IPS DF 6.9 (cell line): Measurements from ENCODE around the gene PIM1.

Experiments used
- DNase-seq: peaks from one replicate; pipeline ENCODE4 v3.0.0-alpha.2; 2013; ENCODE audit warnings: low read depth, low spot score
- H3K27ac ChIP-seq: one replicate; pipeline ENCODE4 v1.5.1; 2013; ENCODE audit warnings: low read length, control low read depth
- H3K27me3 ChIP-seq: 2 replicates; pipeline ENCODE4 v1.6.1; 2013; ENCODE audit warnings: mild to moderate bottlenecking, low read length; ENCODE audit not compliant: control insufficient read depth, insufficient read depth
- H3K36me3 ChIP-seq: 2 replicates; pipeline ENCODE4 v1.6.1; 2013; ENCODE audit warnings: low read length; ENCODE audit not compliant: control insufficient read depth, insufficient read depth
- H3K4me1 ChIP-seq: 2 replicates; pipeline ENCODE4 v1.6.1; 2013; ENCODE audit warnings: low read length; ENCODE audit not compliant: control insufficient read depth, insufficient read depth
- H3K4me3 ChIP-seq: 2 replicates; pipeline ENCODE4 v1.5.1; 2013; ENCODE audit warnings: mild to moderate bottlenecking, low read length
- H3K9me3 ChIP-seq: 2 replicates; pipeline ENCODE4 v1.6.1; 2013; ENCODE audit warnings: low read length, inconsistent platforms; ENCODE audit not compliant: control insufficient read depth, insufficient read depth
- WGBS: extraction: QIAGEN DNeasy Blood & Tissue Kit; methylation state at CpG from one replicate; pipeline ENCODE4 v1.1.7; 2013; ENCODE audit warnings: mixed read lengths, missing lambda C conversion rate; ENCODE audit not compliant: insufficient read length, insufficient coverage; 5-methylcytosine and 5-hydroxymethylcytosine counted together

Gene PIM1

GRCh38 chr6:37138856-37139229 is 31.1 kb upstream of the PIM1 start:
- WGBS: no CpG with 5 or more reads among the region's 1 CpG
- no peak overlapping the region for H3K27ac ChIP-seq
- no peaks in the 10 kb centered on the region for H3K9me3 ChIP-seq
- H3K36me3 ChIP-seq: no peaks in the 10 kb centered on the region; the same call in 1 of the 2 replicates
- no peaks in the 10 kb centered on the region for H3K27me3 ChIP-seq
- H3K4me3 ChIP-seq: no peak overlapping the region
- H3K4me1 ChIP-seq: peaks cover 13% of the 10 kb centered on the region
- DNase-seq: no peak

GRCh38 chr6:37139230-37139962 is 30.6 kb upstream of the PIM1 start:
- H3K36me3 ChIP-seq: no peaks in the 10 kb centered on the region; the same call in 1 of the 2 replicates

GRCh38 chr6:37140145-37140544 is 29.8 kb upstream of the PIM1 start:
- Histone ChIP-seq H3K27ac (no peak overlapping the region), H3K4me1 (peaks cover 9% of the 10 kb centered on the region; the same call in 1 of the 2 replicates)
- no peak for DNase-seq

More at GRCh38 chr6:37139230-37139962, 30.6 kb upstream of the PIM1 start:
- H3K27ac ChIP-seq: no peak overlapping the region
- no peaks in the 10 kb centered on the region for H3K27me3 ChIP-seq
- H3K4me3 ChIP-seq: no peak overlapping the region
- H3K4me1 ChIP-seq: peaks cover 13% of the 10 kb centered on the region
- H3K9me3 ChIP-seq: no peaks in the 10 kb centered on the region
- no peak for DNase-seq
- no CpG with 5 or more reads among the region's 5 CpGs for WGBS

GRCh38 chr6:37141281-37142049 is 28.5 kb upstream of the PIM1 start:
- Histone ChIP-seq H3K27me3 (no peaks in the 10 kb centered on the region), H3K27ac (peak overlapping the region; percentile 85), H3K4me3 (no peak overlapping the region), H3K9me3 (no peaks in the 10 kb centered on the region), H3K36me3 (no peaks in the 10 kb centered on the region), H3K4me1 (peaks cover 12% of the 10 kb centered on the region; the same call in 1 of the 2 replicates)
- WGBS: no CpG with 5 or more reads among the region's 5 CpGs
- DNase-seq: peak; percentile 92

More at GRCh38 chr6:37140145-37140544, 29.8 kb upstream of the PIM1 start:
- Histone ChIP-seq H3K4me3 (no peak overlapping the region), H3K27me3 (no peaks in the 10 kb centered on the region), H3K36me3 (no peaks in the 10 kb centered on the region), H3K9me3 (no peaks in the 10 kb centered on the region)
- no CpG with 5 or more reads among the region's 3 CpGs for WGBS

GRCh38 chr6:37142050-37142614 is 27.8 kb upstream of the PIM1 start:
- no peak for DNase-seq
- Histone ChIP-seq H3K4me1 (peaks cover 12% of the 10 kb centered on the region; the same call in 1 of the 2 replicates), H3K9me3 (no peaks in the 10 kb centered on the region), H3K36me3 (no peaks in the 10 kb centered on the region), H3K4me3 (no peak overlapping the region), H3K27ac (peak overlapping the region; percentile 85), H3K27me3 (no peaks in the 10 kb centered on the region)
- WGBS: no CpG with 5 or more reads among the region's 4 CpGs

- WGBS: no CpG with 5 or more reads among the region's 2 CpGs
- no peaks in the 10 kb centered on the region for H3K36me3 ChIP-seq
- DNase-seq: no peak
- peaks cover 12% of the 10 kb centered on the region; the same call in 1 of the 2 replicates for H3K4me1 ChIP-seq
- H3K9me3 ChIP-seq: no peaks in the 10 kb centered on the region
- no peak overlapping the region for H3K4me3 ChIP-seq
- no peak overlapping the region for H3K27ac ChIP-seq
- no peaks in the 10 kb centered on the region for H3K27me3 ChIP-seq
Measured at GRCh38 chr6:37143585-37143984, 26.4 kb upstream of the PIM1 start.

- Histone ChIP-seq H3K36me3 (no peaks in the 10 kb centered on the region), H3K27me3 (no peaks in the 10 kb centered on the region), H3K4me3 (no peak overlapping the region), H3K9me3 (no peaks in the 10 kb centered on the region), H3K27ac (no peak overlapping the region), H3K4me1 (peaks cover 7% of the 10 kb centered on the region; the same call in 1 of the 2 replicates)
- no CpG with 5 or more reads among the region's 10 CpGs for WGBS
- no peak for DNase-seq
Measured at GRCh38 chr6:37145443-37145842, 24.5 kb upstream of the PIM1 start.

- peaks cover 7% of the 10 kb centered on the region; the same call in 1 of the 2 replicates for H3K4me1 ChIP-seq
- H3K9me3 ChIP-seq: no peaks in the 10 kb centered on the region
- H3K27me3 ChIP-seq: no peaks in the 10 kb centered on the region
- no peaks in the 10 kb centered on the region for H3K36me3 ChIP-seq
- no CpG with 5 or more reads among the region's 7 CpGs for WGBS
- H3K4me3 ChIP-seq: no peak overlapping the region
- DNase-seq: no peak
- H3K27ac ChIP-seq: no peak overlapping the region
Measured at GRCh38 chr6:37146735-37147157, 23.2 kb upstream of the PIM1 start.

GRCh38 chr6:37149745-37150144 is 20.2 kb upstream of the PIM1 start:
- no peak overlapping the region for H3K27ac ChIP-seq
- no peaks in the 10 kb centered on the region for H3K9me3 ChIP-seq
- H3K27me3 ChIP-seq: no peaks in the 10 kb centered on the region
- peaks cover 4% of the 10 kb centered on the region; the same call in 1 of the 2 replicates for H3K4me1 ChIP-seq
- H3K4me3 ChIP-seq: no peak overlapping the region
- H3K36me3 ChIP-seq: no peaks in the 10 kb centered on the region
- DNase-seq: no peak

- Histone ChIP-seq H3K4me1 (peaks cover 3% of the 10 kb centered on the region; the same call in 1 of the 2 replicates), H3K36me3 (no peaks in the 10 kb centered on the region), H3K4me3 (no peak overlapping the region), H3K9me3 (no peaks in the 10 kb centered on the region), H3K27ac (no peak overlapping the region), H3K27me3 (no peaks in the 10 kb centered on the region)
- WGBS: no CpG with 5 or more reads among the region's 3 CpGs
- no peak for DNase-seq
Measured at GRCh38 chr6:37150314-37150713, 19.6 kb upstream of the PIM1 start.
